HG02642 (cell line): Measurements from ENCODE around the gene HOXC6.

ENCODE experiments used
- ATAC-seq: cut with Tn5 transposase; IDR thresholded peaks from one replicate; pipeline ENCODE4 v1.9.1; 2021; ENCODE audit warnings: mild to moderate bottlenecking; ENCODE audit not compliant: unreplicated experiment, poor library complexity

HOXC6 gene

GRCh38 chr12:54012631-54013409 is 15.4 kb upstream of the HOXC6 start:
- no peak for ATAC-seq

GRCh38 chr12:54014377-54015017 is 13.7 kb upstream of the HOXC6 start:
- no peak for ATAC-seq

GRCh38 chr12:54015018-54015931 is 13.0 kb upstream of the HOXC6 start:
- ATAC-seq, result no peak

GRCh38 chr12:54016051-54016450 is 12.2 kb upstream of the HOXC6 start:
- ATAC-seq, result no peak

GRCh38 chr12:54016478-54016964 is 11.7 kb upstream of the HOXC6 start:
- no peak for ATAC-seq

GRCh38 chr12:54017027-54017788 is 11.0 kb upstream of the HOXC6 start:
- ATAC-seq, result peak; percentile 30

GRCh38 chr12:54017878-54018467 is 10.3 kb upstream of the HOXC6 start:
- ATAC-seq, result peak; percentile 83

GRCh38 chr12:54018468-54018984 is 9.7 kb upstream of the HOXC6 start:
- ATAC-seq, result no peak

GRCh38 chr12:54019091-54019811 is 9.0 kb upstream of the HOXC6 start:
- ATAC-seq, result no peak

- ATAC-seq, result no peak
These were observed 8.2 kb upstream of the HOXC6 start for GRCh38 chr12:54019924-54020590.

- no peak for ATAC-seq
These were observed 7.4 kb upstream of the HOXC6 start for GRCh38 chr12:54020591-54021405.

GRCh38 chr12:54021432-54022013 is 6.7 kb upstream of the HOXC6 start:
- ATAC-seq, result no peak

GRCh38 chr12:54022960-54023884 is 5.0 kb upstream of the HOXC6 start:
- no peak for ATAC-seq

GRCh38 chr12:54024127-54024526 is 4.1 kb upstream of the HOXC6 start:
- ATAC-seq, result no peak

GRCh38 chr12:54024581-54025305 is 3.5 kb upstream of the HOXC6 start:
- no peak for ATAC-seq
